NCI-H2196 treated with DMSO at 0.1 percent for 48 hours (cell line): ENCODE measurements around the gene HLTF.

Experiments used
- DNase-seq: peaks from one replicate; lab custom pipeline; 2025; ENCODE audit not compliant: unreplicated experiment; lab: John Stamatoyannopoulos, UW

HLTF gene

DNA sequence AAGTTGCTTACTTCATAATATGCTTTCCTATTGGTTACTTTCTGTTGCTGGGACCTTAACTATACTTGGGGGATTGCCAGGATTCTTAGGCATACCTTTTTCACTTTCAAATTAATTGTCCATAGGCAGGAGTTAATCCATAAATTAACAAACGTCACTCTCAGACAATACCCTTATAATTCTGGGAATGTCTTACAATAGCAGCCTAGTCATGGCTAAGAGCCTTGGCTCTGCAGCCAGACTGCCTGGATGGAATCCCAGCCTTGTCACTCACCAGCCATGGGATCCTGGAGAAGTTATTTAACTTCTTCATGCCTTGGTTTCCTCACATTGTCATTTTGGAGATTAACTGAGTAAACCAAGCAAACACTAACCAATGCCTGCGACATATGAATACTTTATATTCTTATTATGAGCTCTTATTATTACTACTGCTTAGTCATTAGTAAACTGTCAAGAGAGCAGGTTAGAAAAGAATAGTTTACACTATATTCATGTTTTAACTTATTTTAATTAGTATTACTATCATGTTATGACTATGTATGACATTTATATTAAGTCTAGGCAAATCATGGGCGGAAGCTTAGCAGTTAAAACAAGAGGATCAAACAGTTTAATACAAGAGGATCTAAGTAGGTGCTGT, 66.0 kb downstream of the HLTF start:
- no peak for DNase-seq

DNA sequence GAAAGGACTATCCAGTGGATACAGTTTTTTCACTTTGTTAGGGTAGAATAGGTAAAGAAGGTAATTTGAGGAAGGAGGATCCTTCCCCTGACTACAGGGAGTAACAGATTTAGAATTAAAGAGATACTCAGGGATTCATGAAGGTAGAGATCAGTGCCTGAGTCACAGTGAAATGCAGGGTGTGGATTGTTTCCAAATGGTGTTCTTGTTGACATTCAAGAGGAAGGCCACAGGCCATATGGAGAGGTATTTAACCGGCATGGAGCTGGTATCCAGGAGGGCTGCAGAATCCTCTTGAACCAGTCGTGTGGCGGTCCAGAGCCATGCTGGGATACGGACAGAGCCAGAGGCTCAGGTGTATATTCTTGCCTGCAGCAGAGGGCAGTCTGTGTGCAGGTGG, 66.8 kb downstream of the HLTF start:
- no peak for DNase-seq

DNA sequence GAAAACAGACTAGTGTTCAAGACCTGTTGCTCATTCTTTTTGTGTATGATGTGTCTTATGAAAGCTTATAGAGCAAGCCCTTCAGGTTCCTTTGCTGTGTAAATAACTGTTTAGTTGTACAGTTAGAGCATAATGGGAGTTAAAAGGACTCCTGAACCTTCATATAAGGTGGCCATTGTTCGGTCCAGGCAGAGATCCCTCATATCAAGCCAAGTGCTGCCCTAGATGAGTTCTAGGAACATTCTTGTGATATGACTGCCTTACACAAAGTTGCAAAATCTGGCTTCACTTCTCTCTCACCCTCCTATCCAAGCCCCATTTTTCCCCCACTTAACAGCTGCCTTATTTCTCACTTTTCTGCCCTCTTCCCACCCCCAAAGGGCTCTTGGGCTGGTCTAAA, 68.1 kb downstream of the HLTF start:
- DNase-seq = no peak

DNA sequence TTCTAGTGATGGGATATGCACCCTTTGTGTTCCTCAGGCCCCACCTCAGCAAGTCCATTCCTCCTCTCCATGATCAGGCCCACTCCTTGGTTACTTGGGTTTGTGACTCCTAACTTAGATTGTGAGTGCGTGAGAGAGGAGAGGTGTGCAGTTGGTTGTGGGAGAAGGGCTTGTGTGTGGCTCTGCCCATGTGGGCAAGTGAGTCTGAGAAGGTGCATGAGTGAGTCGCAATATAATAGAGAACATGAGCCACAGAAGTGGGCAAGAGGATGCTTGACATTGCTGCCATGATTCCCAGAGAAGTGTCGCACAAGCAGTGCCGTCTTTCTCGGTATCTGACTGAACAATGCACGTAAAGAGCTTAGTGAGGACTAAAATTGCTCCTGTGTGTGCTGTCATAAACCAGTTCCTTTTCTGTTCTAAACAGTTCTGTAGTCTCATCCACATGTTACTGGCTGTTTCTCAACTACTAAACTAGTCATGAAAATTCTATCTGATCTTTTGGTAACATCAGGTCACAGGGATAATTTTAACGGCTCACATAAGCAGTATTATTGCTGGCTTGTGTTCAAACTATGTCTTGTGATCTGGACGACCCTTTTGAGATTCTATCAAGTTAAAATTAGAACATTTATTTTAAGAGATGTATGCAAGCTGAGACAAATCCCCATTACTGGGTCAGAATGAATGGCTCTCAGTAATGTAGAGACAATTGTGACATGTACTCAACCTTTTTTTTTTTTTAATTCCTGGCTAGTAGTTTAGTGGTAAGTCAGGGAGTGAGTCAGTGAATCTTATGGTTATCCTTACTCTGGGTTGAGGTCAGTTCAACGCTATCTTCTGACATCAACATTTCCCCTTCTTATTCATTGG, 69.4 kb downstream of the HLTF start:
- DNase-seq = no peak

DNA sequence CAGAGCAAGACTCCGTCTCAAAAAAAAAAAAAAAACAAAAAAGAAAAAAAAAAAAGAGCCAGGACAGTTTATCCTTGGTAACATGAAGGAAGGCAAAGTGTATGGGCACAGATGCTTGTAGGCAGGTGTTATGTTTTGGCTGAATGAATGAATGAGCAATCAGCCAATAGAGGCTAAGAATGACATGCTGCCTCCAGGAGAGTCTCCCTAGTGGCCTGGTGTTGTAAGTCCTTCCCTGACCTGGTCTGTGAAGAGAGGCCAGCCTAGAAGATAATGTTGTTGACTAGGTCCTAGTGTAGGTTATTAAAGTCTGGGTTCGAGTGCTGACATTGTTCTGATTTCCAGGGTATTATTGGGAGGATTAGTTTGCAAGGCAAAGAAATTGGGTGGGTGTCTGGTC, 70.1 kb downstream of the HLTF start:
- DNase-seq = no peak

DNA sequence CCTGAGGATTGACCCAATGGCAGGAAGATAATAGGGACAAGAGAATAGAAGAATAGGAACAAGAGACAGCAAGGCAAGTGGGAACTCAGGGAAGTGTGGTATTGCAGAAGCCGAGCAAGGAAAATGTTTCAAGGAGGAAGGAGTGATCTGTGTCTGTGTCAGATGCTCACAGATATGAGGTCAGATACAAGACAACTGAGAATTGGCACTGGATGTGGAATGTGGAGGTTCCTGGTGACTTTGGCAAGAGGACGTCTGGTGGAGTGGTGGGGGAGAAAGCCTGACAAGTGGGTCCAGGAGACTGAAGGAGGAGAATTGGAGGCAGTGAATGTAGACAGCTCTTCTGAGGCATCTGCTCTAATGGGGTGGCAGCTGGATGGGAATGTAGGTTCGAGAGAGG, 70.9 kb downstream of the HLTF start:
- no peak for DNase-seq

DNA sequence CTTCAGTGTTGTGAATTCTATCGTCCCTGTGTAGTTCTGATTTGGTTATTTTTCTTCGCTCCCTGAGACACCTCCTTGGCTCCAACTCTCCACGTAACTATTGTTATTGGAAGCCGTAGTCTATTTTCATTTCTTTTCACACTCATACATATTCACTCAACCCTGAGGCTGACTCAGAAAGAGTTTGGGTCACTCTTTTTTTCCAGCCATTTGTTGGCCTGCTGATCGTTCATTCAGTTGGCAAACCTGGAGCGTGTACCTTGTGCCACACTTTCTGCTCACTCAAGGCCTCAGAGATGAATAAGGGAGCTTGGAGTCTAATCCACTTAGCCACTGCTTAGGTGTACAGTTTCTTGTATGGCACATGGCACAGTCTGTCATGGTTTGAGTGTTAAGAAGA, 72.6 kb downstream of the HLTF start:
- DNase-seq = no peak

DNA sequence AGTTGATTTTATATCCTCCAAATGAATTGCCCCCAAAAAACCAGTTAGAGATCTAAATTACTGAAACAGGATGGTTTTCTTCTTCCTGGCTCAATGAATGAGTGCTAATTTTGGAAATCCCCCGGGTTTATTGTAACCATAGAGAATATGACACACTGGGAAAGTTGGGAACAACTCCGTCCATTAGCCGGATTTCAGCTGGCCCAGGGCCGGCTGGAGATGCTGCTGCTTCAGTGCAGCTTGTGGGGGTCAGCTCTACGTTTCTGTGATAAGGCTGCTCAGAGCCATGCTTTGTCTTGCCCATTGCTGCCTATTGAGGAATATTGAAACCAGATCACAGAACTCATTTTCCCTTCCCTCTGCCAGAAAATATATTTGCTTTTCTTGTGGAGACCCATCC, 74.7 kb downstream of the HLTF start:
- DNase-seq = no peak

DNA sequence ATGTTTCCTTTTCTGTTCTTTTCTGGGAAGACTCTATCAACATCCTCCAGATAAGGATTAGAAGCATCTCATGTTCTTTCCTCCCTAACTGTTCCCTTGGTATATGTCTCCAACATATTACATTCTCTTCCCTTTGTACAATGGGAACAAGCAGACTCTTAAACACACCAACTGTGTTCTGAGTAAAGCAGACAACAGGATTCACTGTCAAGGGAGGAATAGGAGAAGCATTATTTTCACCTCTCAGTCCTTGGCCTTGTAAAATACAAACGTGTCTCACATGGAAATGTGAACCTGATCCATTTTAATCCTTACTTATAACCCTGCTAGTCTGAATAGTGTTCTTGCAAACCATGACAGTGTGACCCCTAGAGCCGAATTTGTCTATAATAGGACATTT, 75.4 kb downstream of the HLTF start:
- DNase-seq = no peak

DNA sequence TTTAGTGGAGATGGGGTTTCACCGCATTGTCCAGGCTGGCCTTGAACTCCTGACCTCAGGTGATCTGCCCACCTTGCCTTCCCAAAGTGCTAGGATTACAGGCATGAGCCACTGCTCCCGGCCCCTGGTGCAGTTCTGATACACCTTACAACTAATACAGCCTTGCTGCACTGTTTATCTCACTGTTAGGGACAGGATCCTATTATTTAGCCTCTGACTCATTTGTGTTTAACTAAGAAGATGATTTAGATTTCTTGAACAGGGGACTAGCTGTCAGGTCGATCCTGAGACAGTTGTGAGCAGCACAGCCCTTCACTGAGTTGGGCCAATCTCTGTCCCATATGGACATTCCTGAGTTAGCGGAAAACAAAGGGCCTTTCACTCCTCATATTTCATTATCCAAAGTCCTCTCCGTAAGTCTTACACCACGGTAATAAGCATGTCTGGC, 75.8 kb downstream of the HLTF start:
- DNase-seq = no peak

DNA sequence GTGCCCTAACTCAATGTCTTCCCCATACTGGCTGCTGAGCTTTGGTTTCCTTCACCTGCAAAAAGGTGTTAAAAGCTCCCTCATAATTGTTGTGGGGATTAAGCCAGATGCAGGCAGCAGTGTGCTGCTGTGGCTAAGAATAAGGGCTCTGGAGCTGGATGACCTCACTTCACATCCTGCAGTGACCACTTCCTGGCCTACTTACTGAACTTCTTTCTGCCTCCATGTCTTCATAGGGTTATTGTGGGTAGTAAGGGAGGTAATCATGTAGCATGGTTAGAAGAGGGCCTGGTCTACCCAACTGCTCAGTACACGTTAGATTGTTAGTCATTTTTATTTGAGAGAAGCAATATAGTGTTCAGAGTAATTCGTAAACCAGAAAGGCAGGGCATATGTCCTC, 76.6 kb downstream of the HLTF start:
- DNase-seq = no peak

DNA sequence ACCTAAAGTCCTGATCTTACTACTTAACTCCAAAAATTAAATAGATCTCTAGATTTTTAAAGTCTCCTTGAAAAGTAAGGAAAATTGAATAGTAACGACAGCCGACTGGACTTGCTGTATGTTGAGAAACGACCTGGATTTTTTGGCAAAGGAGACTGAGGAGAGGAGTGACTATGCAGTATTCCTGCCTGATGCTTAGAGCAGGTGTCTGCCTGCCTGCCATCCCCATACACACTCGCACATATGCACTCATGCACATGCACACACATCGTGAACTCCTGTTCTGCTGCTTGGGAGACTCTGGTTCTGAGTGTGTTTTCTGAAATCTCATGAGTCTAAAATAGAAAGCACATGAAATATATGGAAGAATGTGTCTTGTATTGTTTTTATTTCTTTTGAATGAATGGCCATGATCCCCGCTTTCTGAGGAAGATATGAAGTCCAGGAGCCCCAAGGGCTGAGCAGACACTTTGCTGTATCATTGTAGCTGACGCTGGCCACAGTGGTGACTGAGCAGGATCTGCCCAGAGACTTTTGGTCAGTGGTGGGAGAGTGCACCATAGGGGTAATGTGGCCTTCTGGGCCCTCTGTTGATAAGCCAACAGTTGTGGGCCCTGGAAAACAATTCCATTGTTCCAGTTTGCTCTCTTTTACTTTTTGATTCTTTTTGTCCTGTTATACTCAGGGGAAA, 78.6 kb downstream of the HLTF start:
- DNase-seq = no peak

DNA sequence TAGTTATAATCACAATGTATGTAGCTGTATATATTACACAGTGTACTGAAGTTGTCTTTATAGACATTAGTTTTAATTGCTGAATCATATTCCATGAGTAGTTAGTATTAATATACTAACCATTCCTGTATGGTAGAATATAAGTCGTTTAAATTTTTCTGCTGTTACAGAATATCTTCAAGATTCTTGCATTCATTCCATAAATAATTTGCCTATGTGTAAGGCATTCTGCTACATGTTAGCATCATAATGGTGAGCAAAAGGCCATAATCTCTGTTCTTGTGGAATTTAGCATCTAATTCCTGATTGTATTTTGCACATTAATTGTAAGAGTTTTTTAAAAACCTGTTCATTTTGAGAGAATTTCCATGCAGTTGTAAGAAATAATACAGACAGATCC, 80.9 kb downstream of the HLTF start:
- no peak for DNase-seq

DNA sequence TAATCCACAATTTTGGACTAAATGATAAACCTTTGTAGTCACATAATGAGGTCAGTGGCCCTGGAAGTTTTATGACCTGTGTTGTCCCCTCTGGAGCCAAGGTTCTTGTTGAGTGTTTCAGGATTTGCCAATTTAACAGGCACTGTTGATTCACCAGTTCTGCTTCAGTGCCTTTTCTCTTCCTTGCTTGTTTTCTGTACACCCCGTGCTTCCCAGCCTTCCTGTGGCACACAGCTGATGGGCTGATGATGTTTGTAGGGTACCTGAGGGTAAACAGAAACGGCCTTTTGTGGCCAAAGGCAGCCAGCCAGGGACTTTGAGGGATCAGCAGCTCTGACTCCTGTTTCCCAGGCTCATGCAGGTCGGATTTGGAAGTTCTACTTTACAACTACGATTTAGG, 81.7 kb downstream of the HLTF start:
- peak; percentile 83 for DNase-seq

DNA sequence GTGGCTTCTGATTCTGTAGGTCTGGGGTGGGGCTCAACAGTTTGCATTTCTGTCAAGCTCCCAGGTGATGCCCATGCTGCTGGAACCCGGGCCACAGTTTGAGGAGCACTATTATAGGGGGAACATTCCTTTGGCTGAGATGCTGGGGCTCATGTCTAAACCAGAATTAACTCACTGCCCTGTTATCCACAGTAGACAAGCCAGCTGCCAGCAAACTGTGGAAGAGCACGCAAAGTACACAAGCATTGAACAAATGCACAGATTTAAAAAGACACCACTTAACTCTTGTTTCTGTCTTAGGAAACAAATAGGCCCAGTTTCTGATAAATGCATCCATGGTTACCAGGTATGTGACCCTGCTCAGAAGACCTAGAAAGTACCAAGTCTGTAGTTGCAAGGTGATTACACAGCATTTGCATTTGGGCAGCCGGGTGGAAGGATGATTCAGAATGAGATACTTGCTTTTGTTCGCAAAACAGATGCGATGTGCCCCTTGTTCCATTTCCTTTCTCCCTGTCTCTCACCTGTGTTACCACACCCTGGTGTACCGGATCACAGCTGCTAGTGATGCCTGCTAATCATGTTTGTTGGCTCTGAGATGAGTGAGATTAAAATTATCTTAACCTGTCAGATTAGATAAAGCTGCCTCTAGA, 82.6 kb downstream of the HLTF start:
- no peak for DNase-seq

DNA sequence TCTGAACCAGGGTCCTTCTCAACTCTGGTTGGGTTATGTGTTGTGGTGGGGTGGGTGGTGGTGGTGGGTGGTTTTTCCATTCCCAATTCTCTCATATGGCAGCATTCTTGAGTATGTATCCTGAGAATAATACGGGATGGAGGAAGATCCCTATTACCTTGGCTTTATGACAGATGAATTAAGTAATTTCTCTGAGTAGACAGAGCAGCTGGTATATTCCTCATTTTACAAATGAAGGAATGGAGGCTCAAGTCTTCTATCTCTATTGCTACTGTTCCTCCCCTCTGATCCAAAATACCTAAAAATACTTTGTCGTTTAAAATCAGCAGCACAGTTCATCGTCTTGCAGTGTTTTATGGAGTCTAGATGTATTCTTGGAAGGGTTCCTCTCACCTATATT, 84.6 kb downstream of the HLTF start:
- no peak for DNase-seq

DNA sequence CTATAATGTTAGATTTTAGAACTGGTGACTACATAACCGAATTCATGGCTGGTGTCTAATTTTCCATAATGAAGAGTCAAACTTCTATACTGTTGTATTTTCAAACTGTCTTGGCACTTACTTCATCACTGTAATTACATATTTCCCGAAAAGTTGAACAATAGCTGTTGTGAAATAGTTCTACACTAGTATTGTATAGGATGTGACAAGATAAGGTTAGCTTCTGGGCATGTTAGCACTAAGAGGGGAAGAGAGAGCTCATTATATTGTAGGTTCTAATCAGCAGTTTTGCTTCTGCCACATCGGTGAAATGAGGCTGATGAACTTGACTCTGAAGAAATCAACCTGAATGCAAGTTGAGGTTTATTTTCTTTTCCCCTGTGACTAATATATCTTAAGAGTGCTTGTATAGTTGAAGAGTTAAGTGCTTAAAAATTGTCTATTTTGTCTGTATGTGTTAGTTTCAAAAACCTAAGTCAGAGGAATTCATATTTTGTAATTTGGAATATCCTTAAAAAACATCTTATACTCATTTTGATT, 86.1 kb downstream of the HLTF start:
- no peak for DNase-seq

DNA sequence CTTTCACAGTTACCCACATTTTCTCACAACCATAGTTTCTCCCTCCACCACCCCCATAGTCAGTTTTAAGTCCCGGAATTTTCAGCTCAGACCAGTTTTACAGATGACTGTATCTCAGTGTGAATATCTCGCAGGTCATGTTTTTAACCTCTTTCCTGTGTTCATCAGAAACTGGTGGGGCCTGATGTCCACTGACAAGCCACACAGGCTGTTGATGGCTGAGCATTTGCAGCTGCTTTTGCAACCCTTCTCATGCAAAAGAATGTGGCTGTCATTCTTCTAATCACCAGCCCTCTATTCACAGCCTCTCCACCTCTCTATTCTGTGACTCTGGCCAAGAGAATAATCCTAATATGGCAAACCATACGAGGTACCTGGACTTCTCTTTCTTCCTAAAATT, 86.5 kb downstream of the HLTF start:
- no peak for DNase-seq

DNA sequence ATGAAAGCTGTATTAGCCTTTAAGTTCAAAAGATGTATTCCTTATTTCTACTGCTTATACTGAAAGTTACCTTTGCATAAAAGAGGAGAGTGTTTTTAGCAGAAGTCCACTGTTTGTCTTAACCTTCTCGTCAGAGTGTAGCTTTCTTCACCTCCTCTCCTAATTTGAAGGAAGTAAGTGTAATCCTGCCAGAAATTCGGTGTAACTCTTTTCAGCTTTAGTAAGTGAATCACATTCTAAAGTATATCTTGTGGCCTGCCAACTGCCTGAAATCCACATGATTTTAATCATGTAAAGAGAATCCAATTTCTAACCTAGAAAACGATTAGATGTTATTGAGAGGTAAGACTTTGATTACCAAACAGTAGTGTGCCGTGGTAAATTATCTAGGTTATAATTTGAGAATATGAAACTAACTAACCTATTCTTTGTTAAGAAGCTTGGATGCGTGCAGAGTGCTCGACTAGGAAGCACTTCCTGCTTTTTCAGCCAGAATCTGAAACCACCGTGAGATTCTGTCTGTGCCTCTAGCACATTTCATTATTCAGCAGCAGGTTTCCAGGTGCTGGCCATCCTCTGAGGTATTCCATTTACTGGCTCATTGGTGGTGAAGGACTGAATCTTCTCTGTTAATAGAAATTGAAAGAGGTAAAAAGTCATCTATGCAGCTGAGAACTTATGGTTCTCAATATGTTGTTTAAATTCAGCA, 87.5 kb downstream of the HLTF start:
- DNase-seq = peak; percentile 26

DNA sequence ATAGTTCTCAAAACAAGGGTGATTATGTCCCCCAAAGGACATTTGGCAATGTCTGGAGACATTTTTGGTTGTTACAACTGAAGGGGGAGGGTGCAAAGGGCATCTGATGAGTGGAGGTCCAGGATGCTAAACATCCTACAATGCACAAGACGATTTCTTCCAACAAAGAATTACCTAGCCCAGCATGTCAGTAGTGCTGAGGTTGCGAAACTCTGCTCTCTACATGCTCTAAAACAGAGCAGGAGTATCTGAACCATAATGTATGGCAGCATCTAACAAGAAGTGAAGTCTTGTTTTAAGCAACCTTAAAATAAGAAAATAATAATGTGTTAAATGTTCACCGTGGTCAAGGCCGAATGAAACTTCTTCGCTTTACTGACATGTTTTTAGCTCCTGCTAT, 88.0 kb downstream of the HLTF start:
- DNase-seq = no peak

DNA sequence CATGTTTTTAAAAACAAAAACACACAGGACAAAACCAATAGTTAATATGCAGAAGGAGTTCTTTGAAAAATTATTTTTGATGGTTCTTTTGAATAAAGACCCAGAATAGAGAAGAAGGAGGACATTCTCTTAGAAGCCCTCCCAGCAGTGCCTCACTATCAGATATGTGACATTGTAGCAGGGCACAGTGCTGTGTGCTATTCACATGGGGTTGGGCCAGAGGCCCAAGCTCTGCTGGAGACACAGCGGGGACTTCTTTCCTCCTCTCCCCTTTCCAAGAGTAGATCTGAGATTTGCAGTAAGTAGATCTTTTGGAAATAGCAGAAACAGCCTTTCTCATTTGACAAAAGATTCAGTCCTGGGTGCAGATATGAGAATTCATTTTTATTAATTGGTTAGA, 88.7 kb downstream of the HLTF start:
- DNase-seq = no peak
